ENCODE results near the gene KRTAP10-10.
"Not testable (repeated sequence)": the region's sequence is repeated elsewhere in the genome, so short reads cannot be mapped to it uniquely, and the experiment has no call there.

Gene KRTAP10-10

DNA sequence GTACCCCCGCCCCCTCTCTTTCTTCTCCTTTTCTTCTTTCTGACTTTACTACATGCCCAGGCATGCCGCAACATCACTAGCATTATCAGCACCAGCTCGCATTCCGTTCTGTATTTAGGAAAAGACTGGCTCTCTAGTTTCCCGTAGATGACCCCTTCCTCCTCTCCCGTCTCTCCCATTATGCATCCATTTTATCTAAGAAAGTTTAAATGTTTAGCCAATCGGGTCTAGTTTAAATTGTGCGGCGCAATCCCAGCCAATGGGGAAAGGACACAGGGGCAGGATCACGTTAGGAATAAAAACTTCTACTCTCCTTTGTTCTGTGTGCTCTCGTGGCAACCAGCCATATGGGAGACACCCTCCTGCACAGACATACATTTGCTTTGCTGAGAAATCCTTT lies 39.1 kb upstream of the KRTAP10-10 start:
- peaks cover 1 to 7% of the 10 kb centered on the region in 2 donors for H3K4me1 ChIP-seq (ENCODE audit: control insufficient read depth in 2 of 2, insufficient read depth in 1 of 2, low read depth in 1 of 2, low read length in 2 of 2)
- no peaks in the 10 kb centered on the region for H3K27me3 ChIP-seq (ENCODE audit: control insufficient read depth in 3 of 3, insufficient read depth in 3 of 3, low read depth in 1 of 3, low read length in 3 of 3)
- no peak overlapping the region for H3K4ac ChIP-seq (ENCODE audit: low read length)
- H2BK12ac ChIP-seq (ENCODE audit: low read length), result no peak overlapping the region
- peaks cover 2 to 4% of the 10 kb centered on the region in 2 donors for H3K9me3 ChIP-seq (replicated peaks in 1 of 2; ENCODE audit: control insufficient read depth in 2 of 2, insufficient read depth in 1 of 2, low read depth in 1 of 2, low read length in 2 of 2)
- no peaks in the 10 kb centered on the region for H3K79me1 ChIP-seq (ENCODE audit: low read depth, low read length)
- WGBS, 2 donors (ENCODE audit: extremely low coverage in 2 of 2, insufficient read length in 2 of 2, insufficient replicate concordance in 1 of 2), result no CpG with 5 or more reads among the region's 11 CpGs
- no peaks in the 10 kb centered on the region for H3K36me3 ChIP-seq (replicated peaks in 1 of 2; ENCODE audit: control insufficient read depth in 2 of 2, insufficient read depth in 2 of 2, low read length in 2 of 2)
- peak overlapping the region; percentile 14 for H2AFZ ChIP-seq (ENCODE audit: low read length)
- no peak overlapping the region for H2BK120ac ChIP-seq (ENCODE audit: low read depth, low read length)
- no peak overlapping the region for H3K23ac ChIP-seq (ENCODE audit: low read depth, low read length, poor library complexity)
- H2BK15ac ChIP-seq (ENCODE audit: low read length), result no peak overlapping the region
- DNase-seq (ENCODE audit: low spot score), result peak; percentile 29
- H3K27ac ChIP-seq (replicated peaks; ENCODE audit: low read length), result peak overlapping the region; percentile 71
- no peak overlapping the region for H3K4me2 ChIP-seq (ENCODE audit: insufficient read depth, low read length, poor library complexity, severe bottlenecking)
- H3K18ac ChIP-seq (ENCODE audit: low read length), result no peak overlapping the region
- H2AK5ac ChIP-seq (ENCODE audit: low read depth, low read length), result no peak overlapping the region
- no peak overlapping the region for H3K14ac ChIP-seq (ENCODE audit: low read length)
- no peak overlapping the region for H2BK5ac ChIP-seq (ENCODE audit: low read length)
- no peak overlapping the region for H4K8ac ChIP-seq (ENCODE audit: low read depth, low read length)
- H4K91ac ChIP-seq (ENCODE audit: low read depth, low read length, poor library complexity), result no peak overlapping the region
- H3K4me3 ChIP-seq (ENCODE audit: low read length in 2 of 2), result no peak overlapping the region
- H3K9ac ChIP-seq (ENCODE audit: low read depth, low read length, poor library complexity), result no peak overlapping the region

DNA sequence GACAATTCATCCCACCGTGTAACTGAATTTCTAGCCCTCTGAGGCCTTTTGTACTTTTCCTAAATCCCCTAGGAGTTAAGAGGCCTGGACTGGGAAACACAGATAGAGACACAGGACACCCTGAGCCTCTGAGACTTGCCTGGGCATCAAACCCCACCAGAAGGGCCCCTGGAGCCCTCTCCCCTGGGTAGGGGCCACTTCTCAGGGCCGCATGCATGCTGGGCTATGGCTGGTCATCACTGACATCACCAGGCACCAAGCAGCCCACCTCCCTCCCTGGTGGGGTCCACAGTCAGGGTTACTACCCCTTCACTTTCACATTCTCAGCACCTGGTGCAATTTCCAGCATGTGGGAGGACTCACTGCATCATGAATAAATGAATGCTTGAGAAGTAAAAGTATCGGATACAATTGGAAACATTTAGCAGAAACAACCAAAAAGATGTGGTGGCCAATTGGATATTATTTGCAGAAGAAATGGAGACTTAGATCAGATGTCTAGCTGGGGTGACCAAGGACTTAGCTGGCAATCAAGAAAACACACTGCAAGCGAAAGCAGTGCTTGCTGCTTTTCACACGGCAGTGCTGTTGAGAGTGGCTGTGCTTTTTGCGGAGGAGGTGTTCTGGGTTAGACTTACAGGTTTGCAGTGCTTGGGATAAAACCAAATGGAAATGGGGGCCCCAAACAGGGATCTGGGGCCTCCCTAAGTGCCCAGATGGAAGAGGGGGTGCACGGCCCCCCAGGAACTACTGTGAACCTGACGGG lies 37.7 kb upstream of the KRTAP10-10 start:
- no peak overlapping the region for H2BK5ac ChIP-seq (ENCODE audit: low read length)
- peak overlapping the region; percentile 41 for H2BK12ac ChIP-seq (ENCODE audit: low read length)
- H3K79me1 ChIP-seq (ENCODE audit: low read depth, low read length), result no peaks in the 10 kb centered on the region
- H3K23ac ChIP-seq (ENCODE audit: low read depth, low read length, poor library complexity), result no peak overlapping the region
- peaks cover 0 to 4% (median 0%) of the 10 kb centered on the region in 3 experiments for H3K27me3 ChIP-seq (ENCODE audit: control insufficient read depth in 3 of 3, insufficient read depth in 3 of 3, low read depth in 1 of 3, low read length in 3 of 3)
- peaks cover 4 to 5% of the 10 kb centered on the region in 2 donors for H3K9me3 ChIP-seq (replicated peaks in 1 of 2; ENCODE audit: control insufficient read depth in 2 of 2, insufficient read depth in 1 of 2, low read depth in 1 of 2, low read length in 2 of 2)
- H3K9ac ChIP-seq (ENCODE audit: low read depth, low read length, poor library complexity), result no peak overlapping the region
- H4K8ac ChIP-seq (ENCODE audit: low read depth, low read length), result no peak overlapping the region
- H3K18ac ChIP-seq (ENCODE audit: low read length), result peak overlapping the region; percentile 89
- peaks cover 1% of the 10 kb centered on the region in 2 donors for H3K4me1 ChIP-seq (ENCODE audit: control insufficient read depth in 2 of 2, insufficient read depth in 1 of 2, low read depth in 1 of 2, low read length in 2 of 2)
- H3K14ac ChIP-seq (ENCODE audit: low read length), result no peak overlapping the region
- no peak overlapping the region for H3K4me3 ChIP-seq (ENCODE audit: low read length in 2 of 2)
- DNase-seq (ENCODE audit: low spot score), result no peak
- peak overlapping the region; percentile 94 for H4K91ac ChIP-seq (ENCODE audit: low read depth, low read length, poor library complexity)
- no peak overlapping the region for H2AFZ ChIP-seq (ENCODE audit: low read length)
- no peak overlapping the region for H3K4ac ChIP-seq (ENCODE audit: low read length)
- H3K27ac ChIP-seq (replicated peaks; ENCODE audit: low read length), result peak overlapping the region; percentile 22
- no peak overlapping the region for H2BK15ac ChIP-seq (ENCODE audit: low read length)
- H3K4me2 ChIP-seq (ENCODE audit: insufficient read depth, low read length, poor library complexity, severe bottlenecking), result no peak overlapping the region
- no peak overlapping the region for H2AK5ac ChIP-seq (ENCODE audit: low read depth, low read length)
- WGBS, 2 donors (ENCODE audit: extremely low coverage in 2 of 2, insufficient read length in 2 of 2, insufficient replicate concordance in 1 of 2), result no CpG with 5 or more reads among the region's 8 CpGs
- no peaks in the 10 kb centered on the region for H3K36me3 ChIP-seq (replicated peaks in 1 of 2; ENCODE audit: control insufficient read depth in 2 of 2, insufficient read depth in 2 of 2, low read length in 2 of 2)
- no peak overlapping the region for H2BK120ac ChIP-seq (ENCODE audit: low read depth, low read length)

GRCh38 chr21:44600118-44600978 lies 36.8 kb upstream of the KRTAP10-10 start, which contains the start of gene KRTAP10-7:
Gene KRTAP10-7, plus strand, starts transcription at chr21:44600597. Its CDS starts 25 bp downstream, at chr21:44600622.
- WGBS, 2 donors (ENCODE audit: extremely low coverage in 2 of 2, insufficient read length in 2 of 2, insufficient replicate concordance in 1 of 2), result no CpG with 5 or more reads among the region's 23 CpGs
- H3K4me2 ChIP-seq (ENCODE audit: insufficient read depth, low read length, poor library complexity, severe bottlenecking); H3K4me1 ChIP-seq (ENCODE audit: control insufficient read depth in 2 of 2, insufficient read depth in 1 of 2, low read depth in 1 of 2, low read length in 2 of 2); H3K79me1 ChIP-seq (ENCODE audit: low read depth, low read length); H3K27me3 ChIP-seq (ENCODE audit: control insufficient read depth in 3 of 3, insufficient read depth in 3 of 3, low read depth in 1 of 3, low read length in 3 of 3); H2BK120ac ChIP-seq (ENCODE audit: low read depth, low read length); H3K9me3 ChIP-seq (replicated peaks in 1 of 2; ENCODE audit: control insufficient read depth in 2 of 2, insufficient read depth in 1 of 2, low read depth in 1 of 2, low read length in 2 of 2); DNase-seq (ENCODE audit: low spot score); H2AFZ ChIP-seq (ENCODE audit: low read length); H3K36me3 ChIP-seq (replicated peaks in 1 of 2; ENCODE audit: control insufficient read depth in 2 of 2, insufficient read depth in 2 of 2, low read length in 2 of 2); H4K8ac ChIP-seq (ENCODE audit: low read depth, low read length); H2BK5ac ChIP-seq (ENCODE audit: low read length): not testable (repeated sequence)
- Histone ChIP-seq H3K4me3 (ENCODE audit: low read length in 2 of 2) (peak within 1 kb of the TSS in 1 of 2 donors; percentile 22), H3K23ac (ENCODE audit: low read depth, low read length, poor library complexity) (peak within 1 kb of the TSS; percentile 68), H4K91ac (ENCODE audit: low read depth, low read length, poor library complexity) (peak within 1 kb of the TSS; percentile 53), H3K4ac (ENCODE audit: low read length) (peak within 1 kb of the TSS; percentile 42), H3K9ac (ENCODE audit: low read depth, low read length, poor library complexity) (peak within 1 kb of the TSS; percentile 63), H3K14ac (ENCODE audit: low read length) (peak within 1 kb of the TSS; percentile 97), H3K27ac (replicated peaks; ENCODE audit: low read length) (peak within 1 kb of the TSS; percentile 22), H3K18ac (ENCODE audit: low read length) (peak within 1 kb of the TSS; percentile 89), H2AK5ac (ENCODE audit: low read depth, low read length) (peak within 1 kb of the TSS; percentile 12), H2BK12ac (ENCODE audit: low read length) (peak within 1 kb of the TSS; percentile 97), H2BK15ac (ENCODE audit: low read length) (peak within 1 kb of the TSS; percentile 64)

- not testable (repeated sequence) for H2AFZ ChIP-seq (ENCODE audit: low read length); H2BK5ac ChIP-seq (ENCODE audit: low read length); H2BK120ac ChIP-seq (ENCODE audit: low read depth, low read length); H4K8ac ChIP-seq (ENCODE audit: low read depth, low read length); H3K4me1 ChIP-seq (ENCODE audit: control insufficient read depth in 2 of 2, insufficient read depth in 1 of 2, low read depth in 1 of 2, low read length in 2 of 2); H3K79me1 ChIP-seq (ENCODE audit: low read depth, low read length); H3K36me3 ChIP-seq (replicated peaks in 1 of 2; ENCODE audit: control insufficient read depth in 2 of 2, insufficient read depth in 2 of 2, low read length in 2 of 2); H3K27ac ChIP-seq (replicated peaks; ENCODE audit: low read length); DNase-seq (ENCODE audit: low spot score); H3K4me2 ChIP-seq (ENCODE audit: insufficient read depth, low read length, poor library complexity, severe bottlenecking); H3K27me3 ChIP-seq (ENCODE audit: control insufficient read depth in 3 of 3, insufficient read depth in 3 of 3, low read depth in 1 of 3, low read length in 3 of 3); H3K4ac ChIP-seq (ENCODE audit: low read length); H3K9me3 ChIP-seq (replicated peaks in 1 of 2; ENCODE audit: control insufficient read depth in 2 of 2, insufficient read depth in 1 of 2, low read depth in 1 of 2, low read length in 2 of 2)
- peak overlapping the region; percentile 12 for H2AK5ac ChIP-seq (ENCODE audit: low read depth, low read length)
- H3K14ac ChIP-seq (ENCODE audit: low read length), result peak overlapping the region; percentile 97
- peak overlapping the region; percentile 76 for H3K18ac ChIP-seq (ENCODE audit: low read length)
- WGBS, 2 donors (ENCODE audit: extremely low coverage in 2 of 2, insufficient read length in 2 of 2, insufficient replicate concordance in 1 of 2), result no CpG with 5 or more reads among the region's 10 CpGs
- H4K91ac ChIP-seq (ENCODE audit: low read depth, low read length, poor library complexity), result peak overlapping the region; percentile 53
- peak overlapping the region in 1 of 2 donors; percentile 22 for H3K4me3 ChIP-seq (ENCODE audit: low read length in 2 of 2)
- peak overlapping the region; percentile 97 for H2BK12ac ChIP-seq (ENCODE audit: low read length)
- peak overlapping the region; percentile 64 for H2BK15ac ChIP-seq (ENCODE audit: low read length)
- H3K23ac ChIP-seq (ENCODE audit: low read depth, low read length, poor library complexity), result peak overlapping the region; percentile 68
- H3K9ac ChIP-seq (ENCODE audit: low read depth, low read length, poor library complexity), result peak overlapping the region; percentile 63
Observed at GRCh38 chr21:44601091-44601490, 36.1 kb upstream of the KRTAP10-10 start.
